PC-3 (cell line): ENCODE data around the gene B2M. TPM values are rescaled to one million over a fixed set of nuclear protein-coding genes. Genes with fewer than 3 reads are reported as not detected.
"Not testable (repeated sequence)": the region's sequence is repeated elsewhere in the genome, so short reads cannot be mapped to it uniquely, and the experiment has no call there.

ENCODE experiments used
- ATAC-seq: fragments of 200-7000 bp; cut with Tn5 transposase; 2 replicates; pipeline ENCODE4 v1.9.1; 2020; ENCODE audit warnings: mild to moderate bottlenecking, moderate library complexity
- BruUV-seq: library from RNA; stranded (reverse); fragments of 400-500 nt; replicated peaks from 2 replicates; lab custom pipeline; 2021; lab: Mats Ljungman, UMichigan
- CTCF ChIA-PET: fragments of 300-600 bp; sonication (Branson Sonifier 250); formaldehyde crosslinking; loops from one replicate; lab custom pipeline; 2022; ENCODE audit warnings: antibody characterized with exemption; lab: Charles Lee
- POLR2A ChIA-PET: fragments of 300-600 bp; sonication (Branson Sonifier 250); formaldehyde crosslinking; loops from one replicate; lab custom pipeline; 2022; ENCODE audit warnings: antibody characterized with exemption; ENCODE audit not compliant: unreplicated experiment; lab: Charles Lee
- DNase-seq: peaks from one replicate; pipeline ENCODE4 v3.0.0-alpha.2; 2015
- H2AFZ ChIP-seq: fragments of 300-600 bp; sonication (generic); 2 replicates; pipeline ENCODE4 v1.6.0; 2016; ENCODE audit warnings: antibody characterized with exemption, low read length
- H3F3A ChIP-seq: fragments of 300-600 bp; sonication (generic); one replicate; pipeline ENCODE4 v1.6.0; 2017; ENCODE audit warnings: antibody characterized with exemption, low read length, control low read depth, mild to moderate bottlenecking; ENCODE audit not compliant: unreplicated experiment
- H3K27ac ChIP-seq: fragments of 300-600 bp; sonication (generic); 2 replicates; pipeline ENCODE4 v1.5.1; 2016; ENCODE audit warnings: mild to moderate bottlenecking, low read length
- H3K27me3 ChIP-seq: fragments of 300-600 bp; sonication (generic); 2 replicates; pipeline ENCODE4 v1.6.1; 2016; ENCODE audit warnings: low read length, mixed read lengths
- H3K36me3 ChIP-seq: fragments of 300-600 bp; sonication (generic); 2 replicates; pipeline ENCODE4 v1.6.1; 2016; ENCODE audit warnings: low read depth, mixed run types, low read length, mixed read lengths
- H3K4me1 ChIP-seq: fragments of 300-600 bp; sonication (generic); 2 replicates; pipeline ENCODE4 v1.5.1; 2016; ENCODE audit warnings: low read length; ENCODE audit not compliant: insufficient read depth
- H3K4me2 ChIP-seq: fragments of 300-600 bp; sonication (generic); 2 replicates; pipeline ENCODE4 v1.6.0; 2016; ENCODE audit warnings: low read length
- H3K4me3 ChIP-seq: fragments of 300-600 bp; sonication (generic); 2 replicates; pipeline ENCODE4 v1.5.1; 2016; ENCODE audit warnings: mild to moderate bottlenecking, low read length, mixed read lengths
- H3K79me2 ChIP-seq: fragments of 300-600 bp; sonication (generic); 2 replicates; pipeline ENCODE4 v1.6.1; 2017; ENCODE audit warnings: low read length, mixed read lengths
- H3K9ac ChIP-seq: fragments of 300-600 bp; sonication (generic); 2 replicates; pipeline ENCODE4 v1.6.0; 2016; ENCODE audit warnings: mild to moderate bottlenecking, low read length
- H3K9me2 ChIP-seq: fragments of 300-600 bp; sonication (generic); replicated peaks from 2 replicates; pipeline ENCODE4 v1.6.1; 2016; ENCODE audit warnings: mixed run types, low read length, mixed read lengths
- H3K9me3 ChIP-seq: fragments of 300-600 bp; sonication (generic); 2 replicates; pipeline ENCODE4 v1.6.1; 2016; ENCODE audit warnings: low read length, mixed read lengths
- H4K20me1 ChIP-seq: fragments of 300-600 bp; sonication (generic); 2 replicates; pipeline ENCODE4 v1.6.1; 2016; ENCODE audit warnings: low read length, mixed read lengths
- CTCF ChIP-seq: fragments of 300-600 bp; sonication (generic); conservative IDR thresholded peaks from 2 replicates; pipeline ENCODE4 v1.5.1; 2017; ENCODE audit warnings: antibody characterized with exemption, low read depth, mild to moderate bottlenecking, low read length
- EZH2 ChIP-seq: fragments of 300-600 bp; sonication (generic); IDR thresholded peaks from one replicate; pipeline ENCODE4 v1.6.1; 2017; ENCODE audit warnings: antibody characterized with exemption, mild to moderate bottlenecking, low read length; ENCODE audit not compliant: unreplicated experiment
- EZH2phosphoT487 ChIP-seq: fragments of 300-600 bp; sonication (generic); IDR thresholded peaks from 2 replicates; pipeline ENCODE4 v1.6.1; 2018; ENCODE audit warnings: mild to moderate bottlenecking, antibody characterized with exemption, low read length, borderline replicate concordance
- intact Hi-C: fragments of 100-400 bp; cut with micrococcal nuclease; formaldehyde crosslinking; loops from 2 replicates; pipeline ENCODE4 v1.9.0; 2023
- total RNA-seq: library from RNA; depleted of rRNA; stranded (reverse); fragments of >200 nt; gene quantifications from 2 replicates; pipeline ENCODE4 v1.2.3, GENCODE V29; 2014

B2M gene
- total RNA-seq, 1 experiment from 2014 or later, result 608 TPM

- H3K9me3 ChIP-seq, result no peaks in the 10 kb centered on the region
- ChIA-PET POLR2A (no interaction called here), CTCF (no interaction called here)
- no TSS peak for BruUV-seq
- no peaks in the 10 kb centered on the region for H3K36me3 ChIP-seq
- H3K9ac ChIP-seq, result no peak overlapping the region
- no peak for DNase-seq
- TF ChIP-seq CTCF (no peak), EZH2phosphoT487 (no peak), EZH2 (no peak)
- no peak for ATAC-seq
- no peaks in the 10 kb centered on the region for H3K79me2 ChIP-seq
- no peaks in the 10 kb centered on the region for H3K27me3 ChIP-seq
- H3K4me2 ChIP-seq, result no peak overlapping the region
- H3F3A ChIP-seq, result no peaks in the 10 kb centered on the region
- intact Hi-C loops, result no loop called here
- H2AFZ ChIP-seq, result no peak overlapping the region
- H3K9me2 ChIP-seq, result no peaks in the 10 kb centered on the region
- H4K20me1 ChIP-seq, result no peaks in the 10 kb centered on the region
- H3K4me1 ChIP-seq, result no peaks in the 10 kb centered on the region
- no peak overlapping the region for H3K27ac ChIP-seq
- no peak overlapping the region for H3K4me3 ChIP-seq
Measured at GRCh38 chr15:44697014-44697413, 14.3 kb upstream of the B2M start.

- Histone ChIP-seq H3K9ac (no peak overlapping the region), H3K4me3 (no peak overlapping the region), H2AFZ (no peak overlapping the region), H3K36me3 (no peaks in the 10 kb centered on the region), H3K4me2 (no peak overlapping the region), H3F3A (no peaks in the 10 kb centered on the region), H3K4me1 (no peaks in the 10 kb centered on the region), H3K27ac (no peak overlapping the region), H4K20me1 (no peaks in the 10 kb centered on the region), H3K79me2 (no peaks in the 10 kb centered on the region), H3K9me3 (no peaks in the 10 kb centered on the region), H3K27me3 (no peaks in the 10 kb centered on the region), H3K9me2 (no peaks in the 10 kb centered on the region)
- CTCF ChIA-PET, result no interaction called here
- POLR2A ChIA-PET, result interaction anchor here (0.7 kb wide), 1 partner anchor 39 kb away, joined by 4 read pairs; no protein-coding TSS in a partner anchor
- intact Hi-C loops, result no loop called here
- TF ChIP-seq CTCF, result no peak
- TF ChIP-seq EZH2, result no peak
- no peak for TF ChIP-seq EZH2phosphoT487
- DNase-seq, result no peak
- no peak for ATAC-seq
- BruUV-seq, result no TSS peak
Measured at GRCh38 chr15:44698641-44699040, 12.7 kb upstream of the B2M start.

- H3K9ac ChIP-seq, H3K27ac ChIP-seq, BruUV-seq, H4K20me1 ChIP-seq, H3K27me3 ChIP-seq, POLR2A ChIA-PET, H3K9me2 ChIP-seq, H3K4me1 ChIP-seq, DNase-seq, H3F3A ChIP-seq, intact Hi-C loops, H3K79me2 ChIP-seq, ATAC-seq, H3K36me3 ChIP-seq, H3K4me3 ChIP-seq, H3K9me3 ChIP-seq, CTCF ChIA-PET, H2AFZ ChIP-seq, H3K4me2 ChIP-seq: not testable (repeated sequence)
Measured at GRCh38 chr15:44700676-44701075, 10.6 kb upstream of the B2M start.
